ENCODE data around the gene TARBP2. TPM values are rescaled to one million over a fixed set of nuclear protein-coding genes. Genes with fewer than 3 reads are reported as not detected.

Gene TARBP2
- total RNA-seq, 2 experiments from 2014 or later: 28.3 to 30.2 TPM

DNA sequence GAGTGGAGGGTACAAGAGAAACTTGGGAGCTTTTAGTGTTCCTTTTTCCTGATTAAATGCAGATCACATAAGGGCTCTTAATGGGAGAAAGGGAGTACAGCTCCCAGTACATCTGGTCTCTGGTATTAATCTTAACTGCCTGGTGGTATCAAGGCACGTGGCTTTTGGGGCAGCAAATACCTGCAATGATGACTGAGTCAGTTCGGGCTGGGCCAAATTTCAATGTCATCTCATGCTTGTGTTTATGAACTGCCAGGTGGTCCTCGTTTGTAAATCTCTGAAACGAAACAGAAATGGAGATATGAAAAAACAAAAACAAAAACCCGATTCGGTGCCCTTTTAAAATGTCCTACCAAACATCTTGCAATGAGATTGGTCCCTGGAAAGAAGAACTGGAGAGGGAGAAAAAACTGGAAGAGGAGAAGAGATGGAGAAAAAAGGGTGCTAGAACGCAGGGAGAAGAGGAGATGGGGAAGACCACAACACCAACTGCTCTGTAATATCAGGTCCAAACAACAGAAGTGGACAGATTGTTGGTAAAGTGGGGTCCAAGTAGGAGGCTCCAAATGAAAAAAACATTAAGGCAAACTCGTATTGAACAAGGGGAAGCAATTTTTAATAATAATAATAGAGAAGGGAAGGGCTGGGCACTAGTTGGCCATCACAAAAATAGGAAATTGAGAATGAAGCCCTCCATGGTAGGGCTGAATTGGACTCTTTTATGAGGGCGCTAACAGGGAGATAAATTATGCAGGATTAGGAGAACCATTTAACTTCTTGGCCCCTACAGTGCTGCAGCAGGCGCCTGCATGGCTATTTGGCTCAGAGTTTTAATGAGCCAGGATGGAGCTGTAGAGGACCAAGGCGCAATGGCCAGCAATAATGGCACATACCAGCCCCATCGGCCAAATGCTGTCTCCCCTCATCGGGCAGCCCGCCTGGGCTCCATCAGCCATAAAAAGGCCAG is 51.6 kb downstream of the TARBP2 start:
- no peaks in the 10 kb centered on the region for H3K9me3 Mint-ChIP-seq (ENCODE audit: low read depth)
- no peaks in the 10 kb centered on the region for H3K27me3 Mint-ChIP-seq
- H3K27ac Mint-ChIP-seq: no peak overlapping the region
- intact Hi-C loops (cut with DNase I, micrococcal nuclease): no loop called here
- ChIA-PET POLR2A (no interaction called here), CTCF (interaction anchor here (1.0 to 1.4 kb wide), 3 partner anchors 9 to 123 kb away, joined by 3 to 9 read pairs (median 5); partner anchors contain the start of gene ATP5MC2)
- no peak for DNase-seq
- peaks cover 10% of the 10 kb centered on the region for H3K36me3 Mint-ChIP-seq (ENCODE audit: low read depth)
- H3K4me1 Mint-ChIP-seq: peaks cover 10% of the 10 kb centered on the region
- no peak overlapping the region for H3K4me3 Mint-ChIP-seq
- ATAC-seq: no peak

Other genes with a start within 250 kb of the TARBP2 start
- gene ESPL1, start 233.0 kb upstream of the TARBP2 start, total RNA-seq: 10 to 100 TPM; 60.8 to 66.9 TPM
- 100 to 1,000 TPM; 253 to 322 TPM for gene PFDN5, start 205.7 kb upstream of the TARBP2 start, total RNA-seq
- 10 to 100 TPM; 61.9 to 68.8 TPM for gene MYG1, start 201.6 kb upstream of the TARBP2 start, total RNA-seq
- 10 to 100 TPM; 65.5 to 72.5 TPM for gene AAAS, start 179.7 kb upstream of the TARBP2 start, total RNA-seq
- gene SP7, start 164.9 kb upstream of the TARBP2 start, total RNA-seq: not detected
- gene SP1, start 121.1 kb upstream of the TARBP2 start, total RNA-seq: 10 to 100 TPM; 76.8 to 93.5 TPM
- gene AMHR2, start 77.4 kb upstream of the TARBP2 start, total RNA-seq: not detected
- gene PRR13, start 59.5 kb upstream of the TARBP2 start, total RNA-seq: 100 to 1,000 TPM; 250 to 266 TPM
- gene PCBP2, start 49.2 kb upstream of the TARBP2 start, total RNA-seq: 100 to 1,000 TPM; 881 to 999 TPM
- 10 to 100 TPM; 12.6 to 13.8 TPM for gene MAP3K12, start 1.8 kb upstream of the TARBP2 start, total RNA-seq
- gene NPFF, start 6.2 kb downstream of the TARBP2 start, total RNA-seq: not detected
- gene ATF7, start 125.1 kb downstream of the TARBP2 start, total RNA-seq: 10 to 100 TPM; 23.0 to 28.1 TPM
- gene ATP5MC2, start 174.8 kb downstream of the TARBP2 start, total RNA-seq: 100 to 1,000 TPM; 356 to 415 TPM
- 10 to 100 TPM; 17.1 to 20.4 TPM for gene CALCOCO1, start 226.2 kb downstream of the TARBP2 start, total RNA-seq

Measured in activated CD4-positive, alpha-beta T cell treated with anti-CD3 and anti-CD28 coated beads for 36 hours (primary cell).